Kidney glomerular epithelial cell (primary cell): ENCODE results near the gene DGCR2.
"Not testable (repeated sequence)": the region's sequence is repeated elsewhere in the genome, so short reads cannot be mapped to it uniquely, and the experiment has no call there.

Experiments
- DNase-seq: peaks from one replicate; lab custom pipeline; 2025; lab: John Stamatoyannopoulos, UW

Gene DGCR2

DNA sequence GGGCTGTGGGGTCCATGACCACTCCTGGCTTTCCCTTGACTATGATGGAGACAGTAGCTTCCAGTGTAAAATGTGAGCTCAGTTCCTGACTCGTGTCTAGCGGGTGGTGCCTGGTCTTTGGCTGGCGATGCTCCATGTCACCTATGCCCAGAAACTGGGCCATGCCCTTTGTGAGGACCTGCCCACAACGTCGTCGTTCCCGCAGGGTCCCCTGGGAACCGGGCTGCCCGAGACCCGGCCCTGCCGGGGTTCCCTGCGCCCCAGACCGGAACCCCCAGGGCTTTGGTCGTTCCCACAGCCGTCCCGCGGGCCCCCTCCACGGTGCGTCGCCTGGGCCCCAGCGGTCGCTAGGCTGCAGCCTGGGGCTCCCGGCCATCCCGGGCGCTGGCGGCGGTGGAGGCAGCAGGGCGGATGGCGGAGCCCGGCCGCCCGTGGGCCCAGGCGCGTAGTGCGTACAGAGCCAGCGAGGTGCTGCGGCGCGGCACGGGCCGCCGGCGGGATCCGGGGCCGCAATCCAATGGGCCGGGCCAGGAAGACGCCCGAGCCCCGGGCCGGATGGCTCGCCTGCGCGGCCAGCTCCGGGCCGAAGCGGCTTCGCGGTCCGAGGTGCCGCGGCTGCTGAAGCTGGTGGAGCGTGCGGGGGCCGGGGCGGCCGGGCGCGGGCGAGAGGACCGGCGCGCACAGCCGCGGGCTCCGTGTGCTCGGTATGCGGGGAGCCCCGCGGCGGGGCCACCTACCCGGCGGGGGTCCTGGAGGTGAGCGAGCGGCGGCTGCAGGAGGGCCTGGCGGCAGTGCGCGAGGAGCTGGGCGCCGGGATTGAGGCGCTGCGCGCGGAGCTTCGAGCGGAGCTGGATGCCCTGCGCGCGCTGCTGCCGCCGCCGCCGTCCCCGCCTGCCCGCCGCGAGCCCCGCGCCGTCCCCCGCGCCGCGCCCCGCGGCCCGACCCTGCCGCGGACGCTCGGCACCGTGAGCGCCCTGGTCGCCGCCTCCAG lies 92.8 kb downstream of the DGCR2 start:
- not testable (repeated sequence) for DNase-seq

DNA sequence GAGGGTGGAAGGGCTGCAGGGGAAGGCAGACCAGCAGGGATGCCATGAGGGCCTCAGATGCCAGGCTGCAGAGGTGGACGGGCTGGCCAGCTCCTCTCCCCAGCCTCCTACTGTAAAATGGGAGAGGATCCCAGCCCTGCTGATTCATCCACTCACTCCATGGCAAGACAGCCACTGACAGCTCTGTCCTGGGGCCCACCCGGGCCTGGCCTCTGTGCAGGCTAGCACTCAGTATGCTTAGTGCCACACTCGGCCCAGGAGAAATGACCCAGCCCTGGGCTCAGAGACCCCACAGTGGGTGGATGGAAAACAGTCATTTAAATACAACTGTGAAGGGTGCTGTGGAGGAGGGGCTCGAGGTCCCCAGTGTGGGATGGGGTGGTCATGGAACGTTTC lies 94.2 kb downstream of the DGCR2 start:
- DNase-seq: not testable (repeated sequence)

DNA sequence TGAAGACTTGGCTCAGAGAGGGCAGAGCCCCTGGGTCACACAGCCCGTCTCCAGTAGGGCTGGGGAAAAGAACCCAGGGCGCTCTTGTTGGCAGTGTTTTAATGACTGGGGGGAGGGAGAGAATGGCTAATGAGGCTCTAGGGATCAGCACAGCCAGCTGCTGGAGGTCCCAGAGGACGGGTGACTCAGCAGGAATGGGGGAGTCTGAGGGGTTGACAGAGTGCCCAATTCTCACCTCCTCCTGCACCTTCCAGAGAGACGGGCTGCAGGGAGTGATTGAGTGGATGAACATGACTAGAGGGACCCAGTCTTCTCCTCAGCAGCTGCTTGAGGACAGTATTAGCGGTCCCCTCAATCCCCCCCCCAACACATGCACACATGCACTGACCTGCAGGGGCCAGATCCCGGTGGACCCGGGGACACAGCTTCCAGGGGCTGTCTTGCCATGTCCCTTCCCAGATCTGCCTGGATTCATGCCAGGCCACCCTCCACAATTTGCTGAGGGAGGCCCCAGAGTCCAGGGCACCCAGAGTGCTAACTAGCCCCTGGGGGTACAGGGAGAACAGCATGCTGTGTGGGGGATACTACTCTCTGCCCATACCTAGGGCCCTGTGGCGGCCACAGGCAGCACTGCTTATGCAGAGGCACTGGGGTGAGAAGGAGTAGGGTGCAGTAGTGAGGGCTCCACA lies 94.7 kb downstream of the DGCR2 start:
- DNase-seq: not testable (repeated sequence)

DNA sequence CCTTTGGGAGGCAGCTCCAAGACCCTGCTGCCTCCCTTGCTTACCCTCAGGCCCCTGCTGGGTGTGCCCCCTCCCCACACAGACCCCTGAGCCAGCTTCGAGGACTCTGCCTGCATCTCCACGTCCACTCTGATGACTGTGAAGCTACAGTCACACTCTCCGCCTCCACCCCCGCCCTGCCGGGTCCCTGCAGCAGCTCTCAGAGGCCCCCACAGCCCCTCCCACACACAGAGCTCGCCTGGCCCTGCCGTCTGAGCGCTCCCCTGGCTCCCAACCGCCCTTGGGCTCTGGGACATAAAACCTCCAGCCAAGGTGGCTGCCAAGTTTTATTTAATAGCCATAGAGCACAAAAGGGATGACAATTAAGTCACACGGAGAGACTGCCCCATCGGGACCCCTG lies 96.1 kb downstream of the DGCR2 start:
- not testable (repeated sequence) for DNase-seq

DNA sequence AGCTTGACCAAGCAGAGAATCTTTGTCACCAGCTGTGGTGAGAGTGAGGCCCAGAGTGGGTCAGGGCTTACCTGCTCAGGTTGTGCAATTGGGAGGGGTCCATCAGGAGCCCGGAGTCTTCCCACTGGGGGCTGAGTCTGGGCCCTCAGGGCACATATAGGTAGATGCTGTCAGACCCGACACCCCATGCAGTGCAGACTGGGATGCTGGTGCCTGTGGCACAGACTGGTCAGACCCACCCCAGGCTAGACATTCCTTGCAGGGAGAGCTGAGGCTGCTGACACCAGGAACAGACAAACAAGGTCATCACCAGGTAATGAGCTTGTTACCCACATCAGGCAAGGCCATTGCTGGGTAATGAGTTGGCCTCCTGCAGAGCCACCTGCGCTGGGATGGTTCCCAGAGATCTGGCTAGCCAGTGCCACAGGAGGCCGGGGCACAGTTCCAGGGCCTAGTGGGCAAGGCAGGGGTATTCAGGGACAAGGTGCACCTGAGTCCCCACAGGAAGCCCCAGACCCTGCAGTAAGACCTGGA lies 97.2 kb downstream of the DGCR2 start:
- DNase-seq: not testable (repeated sequence)

DNA sequence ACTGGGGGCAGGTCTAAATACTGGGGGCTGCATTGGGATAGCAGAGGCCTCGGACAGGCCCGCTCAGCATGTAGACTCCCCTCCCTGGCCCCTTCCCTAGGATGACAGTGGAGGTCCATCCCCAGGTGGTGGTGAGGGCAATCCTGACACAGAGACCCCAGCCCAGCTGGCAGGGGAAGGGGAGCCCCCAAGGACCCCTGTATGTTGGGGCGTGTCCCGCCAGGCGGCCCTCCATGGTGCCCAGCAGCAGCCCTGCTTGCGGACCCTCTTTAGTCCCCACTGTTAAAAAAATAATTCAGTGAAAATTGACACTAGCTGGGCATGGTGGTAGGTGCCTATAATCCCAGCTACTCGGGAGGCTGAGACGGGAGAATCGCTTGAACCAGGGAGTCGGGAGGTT lies 98.3 kb downstream of the DGCR2 start:
- not testable (repeated sequence) for DNase-seq

DNA sequence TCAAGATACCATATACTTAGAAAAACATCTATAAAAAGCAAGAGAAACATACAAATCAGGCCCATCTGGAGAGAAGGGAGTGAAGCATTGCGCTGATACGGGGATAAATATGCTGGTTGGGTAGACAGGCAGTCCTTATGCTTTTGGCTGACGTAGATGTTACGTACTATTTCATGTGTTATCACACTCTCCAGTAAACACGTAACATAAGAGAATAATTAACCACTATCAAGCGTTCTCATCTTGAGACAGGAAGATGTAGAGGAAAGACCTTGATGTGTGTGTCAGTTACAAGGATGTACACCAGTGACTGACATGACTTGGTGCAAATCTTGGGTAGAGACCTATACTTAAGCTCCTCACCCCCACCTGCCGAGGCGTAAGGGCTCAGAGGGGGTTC lies 99.5 kb downstream of the DGCR2 start:
- DNase-seq: no peak

DNA sequence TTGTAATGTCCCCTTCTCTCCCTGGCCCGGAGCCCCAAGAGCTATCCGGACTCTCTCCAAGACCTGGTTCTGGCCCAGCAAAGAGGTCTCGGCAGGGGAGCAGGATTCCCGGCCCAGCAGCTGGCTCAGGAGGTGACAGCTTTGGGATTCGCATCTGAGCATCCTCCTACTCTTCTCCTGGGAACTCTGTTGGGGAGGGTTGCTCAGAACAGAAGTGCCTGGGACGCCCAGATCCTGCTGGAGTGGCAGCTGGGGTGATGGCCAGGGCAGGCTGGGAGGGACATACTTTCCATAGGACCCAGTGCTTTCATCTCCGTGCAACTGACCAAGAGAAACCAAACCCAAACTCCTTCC lies 102.6 kb downstream of the DGCR2 start:
- no peak for DNase-seq

DNA sequence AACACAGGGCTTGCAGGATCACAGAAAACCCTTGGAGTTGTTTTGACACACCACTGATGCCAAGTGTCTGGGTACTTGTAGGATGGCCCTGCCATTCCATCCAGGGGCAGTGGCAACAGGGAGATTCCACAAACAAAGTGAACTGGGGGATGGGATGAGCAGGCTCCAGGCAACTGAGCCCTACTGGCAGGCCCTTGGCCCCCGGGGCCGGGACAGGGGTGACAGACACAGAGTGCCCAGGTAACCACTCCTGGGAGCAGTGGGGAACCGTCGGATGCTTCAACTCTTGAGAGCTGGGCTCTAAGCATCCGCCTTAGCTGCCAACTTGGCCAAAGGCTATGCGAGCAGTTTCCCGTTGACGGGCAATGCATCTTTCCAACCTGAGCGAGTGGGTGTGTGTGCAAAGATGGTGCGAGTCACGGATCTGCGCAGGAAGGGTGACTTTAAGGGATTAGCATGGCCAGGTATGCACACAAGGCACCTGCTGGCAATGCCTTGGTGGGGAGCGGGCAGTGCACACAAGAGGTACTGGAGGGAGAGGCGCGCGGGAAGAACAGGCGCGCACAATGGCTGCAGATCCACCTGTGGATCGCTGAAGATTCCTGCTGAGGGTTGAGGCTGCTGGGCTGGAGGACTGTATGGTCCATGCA lies 103.1 kb downstream of the DGCR2 start:
- no peak for DNase-seq

DNA sequence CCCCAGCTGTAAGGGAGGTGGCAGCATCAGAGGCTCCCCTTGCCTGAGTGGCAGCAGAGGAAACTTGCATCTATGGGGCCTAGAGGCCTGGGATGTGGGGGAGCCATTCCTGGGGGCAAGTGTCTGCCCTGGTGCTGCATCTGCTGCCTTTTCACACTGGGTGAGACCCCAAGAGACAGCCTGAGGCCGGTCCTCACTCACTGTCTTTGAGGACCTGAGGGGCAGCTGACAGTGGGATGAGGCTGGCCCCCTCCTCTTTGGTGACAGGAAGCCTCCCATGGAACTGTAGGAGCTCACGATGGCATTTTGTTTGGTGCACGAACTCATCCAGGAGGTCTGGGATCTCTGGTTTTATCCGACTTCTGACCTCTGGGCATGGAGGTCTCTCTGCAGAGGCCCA lies 104.0 kb downstream of the DGCR2 start:
- no peak for DNase-seq

DNA sequence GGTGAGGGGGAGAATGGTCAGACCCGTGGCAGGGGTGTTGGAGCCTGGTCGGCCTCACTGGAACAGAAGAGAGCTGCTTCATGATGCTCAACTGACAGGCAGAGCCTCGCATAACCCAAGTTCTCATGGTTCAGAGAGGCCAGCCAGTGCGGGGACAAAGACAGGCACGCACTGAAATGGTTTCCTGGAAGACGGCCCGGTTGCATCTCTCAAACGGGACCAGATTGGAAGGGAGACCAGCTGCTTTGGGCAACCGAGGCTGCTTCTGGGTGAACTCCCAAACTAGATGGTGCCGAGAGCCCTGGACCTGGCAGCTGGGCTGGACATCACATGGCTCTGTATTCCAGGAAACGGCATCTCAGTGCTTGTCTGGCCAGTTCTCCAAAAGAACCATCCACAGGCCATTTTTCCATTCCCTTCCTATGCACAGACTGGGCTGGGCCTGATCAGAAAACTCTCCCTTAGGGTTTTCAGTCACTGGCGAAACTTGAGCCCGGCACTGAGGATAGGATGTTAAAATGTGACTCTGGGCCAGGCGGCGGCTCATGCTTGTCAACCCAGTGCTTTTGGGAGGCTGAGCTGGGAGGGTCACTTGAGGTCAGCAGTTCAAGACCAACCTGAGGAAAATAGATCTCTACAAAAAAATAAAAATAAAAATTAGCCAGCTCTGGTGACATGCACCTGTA lies 106.0 kb downstream of the DGCR2 start:
- DNase-seq: no peak

DNA sequence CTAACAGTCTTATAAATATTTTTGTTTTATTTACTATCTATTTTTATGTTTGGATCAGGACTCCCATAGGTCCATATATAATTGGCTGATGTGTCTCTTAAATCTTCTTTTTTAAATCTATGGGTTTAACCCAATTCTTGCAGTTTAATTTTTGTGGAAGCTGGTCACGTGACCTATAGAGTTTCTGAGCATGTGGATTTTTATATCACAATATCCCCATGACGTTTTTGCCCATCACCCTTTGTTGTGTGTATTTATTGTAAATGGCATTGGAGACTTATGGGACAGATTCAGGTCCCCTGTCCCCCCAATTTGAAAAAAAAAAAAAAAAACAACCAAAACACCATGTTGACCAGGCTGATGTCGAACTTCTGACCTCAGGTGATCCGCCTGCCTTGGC lies 107.3 kb downstream of the DGCR2 start:
- no peak for DNase-seq

DNA sequence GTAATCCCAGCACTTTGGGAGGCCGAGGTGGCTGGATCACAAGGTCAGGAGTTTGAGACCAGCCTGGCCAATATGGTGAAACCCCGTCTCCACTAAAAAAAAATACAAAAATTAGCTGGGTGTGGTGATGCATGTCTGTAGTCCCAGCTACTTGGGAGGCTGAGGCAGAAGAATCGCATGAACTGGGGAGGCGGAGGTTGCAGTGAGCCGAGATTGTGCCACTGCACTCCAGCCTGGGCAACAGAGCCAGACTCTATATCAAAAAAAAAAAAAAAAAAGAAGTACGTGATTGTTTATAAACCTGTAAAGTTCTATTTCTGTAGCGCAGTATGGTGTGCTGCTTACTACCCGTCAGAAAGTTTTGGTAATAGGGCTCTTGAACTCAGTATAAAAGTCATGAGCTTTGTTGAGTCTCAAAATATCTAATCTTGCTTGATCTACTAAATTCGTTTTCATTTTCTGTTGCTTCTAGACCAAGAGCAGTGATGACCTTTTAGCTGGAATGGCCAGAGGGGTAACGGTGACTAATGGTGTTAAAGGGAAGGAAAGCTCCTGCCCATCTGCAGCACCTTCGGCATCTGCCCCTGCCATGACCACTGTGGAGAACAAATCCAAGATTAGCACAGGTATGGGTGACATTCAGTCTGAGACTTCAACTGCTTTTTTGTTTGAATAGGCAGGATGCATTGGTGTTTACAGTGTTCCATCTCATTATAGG lies 108.2 kb downstream of the DGCR2 start:
- not testable (repeated sequence) for DNase-seq

DNA sequence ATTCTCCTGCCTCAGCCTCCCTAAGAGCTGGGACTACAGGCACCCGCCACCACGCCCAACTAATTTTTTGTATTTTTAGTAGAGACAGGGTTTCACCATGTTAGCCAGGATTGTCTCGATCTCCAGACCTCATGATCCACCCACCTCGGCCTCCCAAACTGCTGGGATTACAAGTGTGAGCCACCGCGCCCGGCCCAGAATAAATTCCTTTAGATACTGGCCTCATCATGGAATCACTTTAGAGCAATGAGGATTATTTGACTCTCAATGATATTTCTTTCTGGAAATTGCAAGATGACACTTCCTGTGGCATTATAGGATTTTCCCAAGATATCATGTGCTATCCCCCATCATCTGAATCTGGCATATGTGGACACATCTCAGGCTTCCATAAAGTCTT lies 108.8 kb downstream of the DGCR2 start:
- not testable (repeated sequence) for DNase-seq

DNA sequence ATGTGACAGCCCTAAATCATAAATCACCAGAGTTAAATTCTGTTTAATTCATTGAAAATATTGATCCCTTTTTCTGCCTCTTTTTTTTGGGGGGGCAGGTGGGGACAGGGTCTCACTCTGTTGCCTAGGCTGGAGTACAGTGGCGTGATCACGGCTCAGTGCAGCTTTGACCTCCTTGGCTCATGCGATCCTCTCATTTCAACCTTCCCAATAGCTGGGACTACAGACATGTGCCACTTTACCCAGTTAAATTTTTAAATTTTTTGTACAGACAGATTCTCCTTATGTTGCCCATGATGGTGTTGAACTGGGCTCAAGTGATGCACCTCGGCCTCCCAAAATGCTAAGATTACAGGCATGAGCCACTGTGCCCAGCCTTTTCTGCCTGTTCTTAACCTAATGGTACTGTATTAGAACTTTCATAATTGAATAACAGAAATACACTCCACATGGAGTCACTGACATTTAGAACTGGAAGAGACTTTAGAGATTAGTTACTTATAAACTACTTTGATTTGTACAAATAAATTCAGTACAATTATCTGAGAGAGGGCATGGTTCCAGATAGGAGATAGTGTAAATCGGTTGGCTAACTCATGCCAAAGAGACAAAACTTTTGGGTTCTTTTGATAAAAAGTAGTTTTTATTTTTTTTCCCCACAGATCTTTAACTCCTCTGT lies 109.8 kb downstream of the DGCR2 start:
- no peak for DNase-seq

DNA sequence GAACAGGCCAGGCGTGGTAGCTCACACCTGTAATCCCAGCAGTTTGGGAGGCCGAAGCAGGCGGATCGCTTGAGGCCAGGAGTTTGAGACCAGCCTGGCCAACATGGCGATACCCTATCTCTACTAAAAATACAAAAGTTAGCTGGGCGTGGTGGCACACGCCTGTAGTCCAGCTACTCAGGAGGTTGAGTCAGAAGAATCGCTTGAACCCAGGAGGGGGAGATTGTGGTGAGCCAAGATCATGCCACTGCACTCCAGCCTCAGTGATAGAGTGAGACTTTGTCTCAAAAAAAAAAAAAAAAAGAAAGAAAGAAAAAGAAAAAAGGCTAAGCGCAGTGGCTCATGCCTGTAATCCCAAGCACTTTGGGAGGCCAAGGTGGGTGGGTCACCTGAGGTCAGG lies 110.6 kb downstream of the DGCR2 start:
- DNase-seq: not testable (repeated sequence)

DNA sequence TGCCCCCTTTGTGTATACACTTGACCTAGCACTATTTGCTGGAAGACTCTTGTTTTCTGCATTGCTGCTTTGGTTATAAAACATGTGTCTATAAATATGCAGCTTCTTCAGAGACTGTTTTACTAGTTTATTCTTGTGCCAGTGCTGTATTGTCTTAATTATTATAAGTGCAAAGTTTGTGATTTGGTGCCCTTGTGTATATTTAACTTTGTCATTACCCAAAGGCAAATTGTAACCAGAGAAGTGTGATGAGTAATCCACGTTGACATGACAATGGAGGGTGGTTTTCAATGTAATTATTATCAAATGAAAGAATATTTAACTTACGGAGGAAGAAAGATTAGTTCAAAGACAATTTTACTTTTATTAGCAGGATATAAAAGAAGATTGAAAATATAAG lies 111.1 kb downstream of the DGCR2 start:
- DNase-seq: peak; percentile 2

DNA sequence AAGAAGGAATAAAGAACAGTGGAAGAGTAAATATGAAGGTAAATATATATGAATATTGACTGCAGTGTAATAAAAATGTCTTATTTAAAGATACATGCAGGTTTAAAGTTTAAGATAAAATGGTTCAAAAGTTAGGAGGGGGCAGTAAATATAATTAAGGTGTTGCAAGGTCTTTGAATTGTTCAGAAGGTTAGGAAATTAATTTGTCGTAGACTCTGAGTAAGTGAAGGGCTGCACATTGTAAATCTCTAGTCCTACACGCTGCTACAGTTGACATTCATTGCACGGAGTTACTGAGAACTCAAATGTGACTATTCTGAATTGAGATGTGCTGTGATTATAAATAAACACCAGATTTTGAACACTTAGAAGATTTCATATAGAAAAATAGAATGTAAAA lies 116.3 kb downstream of the DGCR2 start:
- DNase-seq: no peak

DNA sequence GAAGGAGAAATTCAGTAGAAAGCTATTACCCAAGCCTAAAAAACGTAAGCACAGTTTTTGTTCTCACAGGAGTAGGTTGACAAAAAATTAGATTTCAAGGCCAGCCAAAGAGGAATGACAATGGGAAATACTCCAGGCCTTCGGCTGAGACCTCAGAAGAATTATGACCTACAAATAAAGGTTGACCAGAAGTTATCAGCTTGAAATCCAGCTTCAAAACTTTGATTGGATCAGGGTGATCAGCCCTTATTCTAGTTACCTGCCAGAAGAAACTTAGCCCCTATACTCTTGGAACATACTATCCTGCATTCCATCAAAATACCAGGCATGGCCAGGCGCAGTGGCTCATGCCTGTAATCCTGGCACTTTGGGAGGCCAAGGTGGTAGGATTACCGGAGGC lies 117.7 kb downstream of the DGCR2 start:
- no peak for DNase-seq

DNA sequence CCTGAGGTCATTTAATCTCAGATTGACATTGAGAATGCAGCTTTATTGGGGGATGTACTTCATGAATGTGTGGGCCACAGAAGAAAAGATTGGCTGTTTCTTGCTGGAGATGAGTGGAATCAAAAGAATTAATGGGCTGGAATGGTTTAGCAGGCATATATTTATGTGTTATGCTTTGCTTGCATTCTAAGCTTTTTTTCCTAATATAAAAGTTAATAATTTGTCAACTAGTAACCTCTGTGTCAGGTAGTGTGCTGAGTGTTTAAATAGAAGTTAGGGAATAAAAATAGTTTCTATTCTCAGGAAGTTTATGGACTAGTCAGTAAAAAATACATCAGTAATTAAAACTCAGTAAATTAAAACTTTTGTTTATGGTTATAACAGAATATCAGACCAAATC lies 118.7 kb downstream of the DGCR2 start:
- peak; percentile 22 for DNase-seq

DNA sequence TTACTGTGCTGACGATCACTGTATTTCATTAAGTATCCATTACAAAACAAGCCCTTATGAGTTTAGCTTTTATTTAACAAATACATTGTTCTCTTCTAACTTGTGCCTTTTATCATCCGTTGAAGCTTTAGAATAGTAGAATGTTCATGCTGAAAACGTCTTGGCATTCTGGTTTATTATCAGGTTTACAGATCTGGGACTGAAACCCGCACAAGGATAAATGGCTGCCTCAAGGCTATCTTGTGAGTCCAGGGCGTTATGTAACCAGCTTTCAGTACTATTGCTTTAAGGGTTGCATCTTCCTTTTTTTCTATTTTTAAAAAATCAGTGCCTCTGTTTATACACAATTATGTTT lies 119.6 kb downstream of the DGCR2 start:
- DNase-seq: no peak
